ENCODE data around the gene TLX2.

- no peak for TF ChIP-seq POLR2AphosphoS5 (IDR thresholded peaks at IDR 0.05)
- no peak for TF ChIP-seq EP300 (IDR thresholded peaks at IDR 0.05)
- TF ChIP-seq CTCF (IDR thresholded peaks at IDR 0.05) = peak in 2 of 6 experiments; percentile 11 to 19
- TF ChIP-seq POLR2A (IDR thresholded peaks at IDR 0.05) = no peak
These were observed 39.4 kb upstream of the TLX2 start for GRCh38 chr2:74474899-74475298.
